ENCODE data around the gene SPECC1. TPM values are rescaled to one million over a fixed set of nuclear protein-coding genes. Genes with fewer than 3 reads are reported as not detected.
"Not testable (repeated sequence)": the region's sequence is repeated elsewhere in the genome, so short reads cannot be mapped to it uniquely, and the experiment has no call there.

SPECC1 gene
- total and polyA plus RNA-seq, 10 of the 15 experiments (the other 5 are each of a cell fraction or from before 2014, with no cell fraction given): 6.4 to 40.6 (median 23.9) TPM

GRCh38 chr17:20158580-20158979 lies 149.4 kb downstream of the SPECC1 start (continued):
- no peak for TF ChIP-seq IRF3 (IDR thresholded peaks at IDR 0.05)
- TF ChIP-seq MYB (IDR thresholded peaks at IDR 0.05; ENCODE audit: borderline replicate concordance, low read depth, low read length): no peak
- no peak for TF ChIP-seq MEF2A (IDR thresholded peaks at IDR 0.05; ENCODE audit: insufficient read depth, low read depth, low read length)
- no peak for TF ChIP-seq POU2F2 (IDR thresholded peaks at IDR 0.05; ENCODE audit: borderline replicate concordance, low read depth, low read length)
- no peak for TF ChIP-seq CBX5 (IDR thresholded peaks at IDR 0.05; ENCODE audit: low read depth)

- Histone ChIP-seq H2AFZ (ENCODE audit: control insufficient read depth, low read depth, low read length) (no peak overlapping the region), H3K27me3 (replicated peaks in 1 of 2; ENCODE audit: control insufficient read depth in 2 of 2, insufficient read depth in 2 of 2, low read length in 1 of 2) (no peaks in the 10 kb centered on the region), H3K9me3 (replicated peaks; ENCODE audit: control insufficient read depth, insufficient read depth, low read length) (no peaks in the 10 kb centered on the region), H4K20me1 (ENCODE audit: control insufficient read depth, insufficient read depth) (no peaks in the 10 kb centered on the region; the same call in 1 of the 2 replicates), H3K4me1 (ENCODE audit: control insufficient read depth, insufficient read depth, low read length) (peaks cover 6% of the 10 kb centered on the region), H3K9ac (ENCODE audit: control insufficient read depth, insufficient read depth, low read length) (no peak overlapping the region), H3K27ac (ENCODE audit: control insufficient read depth, insufficient read depth) (no peak overlapping the region), H3K4me2 (ENCODE audit: control insufficient read depth, insufficient read depth) (no peak overlapping the region), H3K4me3 (no peak overlapping the region), H3K79me2 (ENCODE audit: control insufficient read depth, insufficient read depth, low read length) (peaks cover 11% of the 10 kb centered on the region), H3K36me3 (ENCODE audit: control insufficient read depth in 2 of 2, insufficient read depth in 2 of 2, low read length in 1 of 2) (no peaks in the 10 kb centered on the region)
- no peak for ATAC-seq
- TF ChIP-seq NR2C1 (IDR thresholded peaks at IDR 0.05): no peak
- TF ChIP-seq NFXL1 (IDR thresholded peaks at IDR 0.05; ENCODE audit: borderline replicate concordance): no peak
- TF ChIP-seq RB1 (IDR thresholded peaks at IDR 0.05; ENCODE audit: borderline replicate concordance): no peak
- no peak for TF ChIP-seq ZBED1 (IDR thresholded peaks at IDR 0.05; ENCODE audit: borderline replicate concordance)
- no peak for TF ChIP-seq USF1 (IDR thresholded peaks at IDR 0.05; ENCODE audit: borderline replicate concordance, extremely low read length, insufficient read depth, low read depth, low read length)
- TF ChIP-seq CHD4 (IDR thresholded peaks at IDR 0.05): no peak
- TF ChIP-seq ATF3 (IDR thresholded peaks at IDR 0.05; ENCODE audit: borderline replicate concordance, extremely low read depth, low read depth, low read length): no peak
- intact Hi-C loops (cut with micrococcal nuclease; ENCODE audit: unreplicated experiment): no loop called here
- WGBS (ENCODE audit: insufficient coverage, insufficient replicate concordance, low lambda C conversion rate, missing lambda C conversion rate): 96% methylated on average over 4 of the region's 4 CpGs
- SMC1A ChIA-PET (ENCODE audit: uncharacterized antibody, unreplicated experiment): no interaction called here
- no peak for FAIRE-seq
- in situ Hi-C loops (cut with MboI): no loop called here
- DNase-seq (ENCODE audit: low read depth, low spot score): no peak
- POLR2A ChIA-PET: no interaction called here
- CTCF ChIA-PET: interaction anchor here (0.6 kb wide), 1 partner anchor 39 kb away, joined by 3 read pairs; no protein-coding TSS in a partner anchor
- RAD21 ChIA-PET (ENCODE audit: unreplicated experiment): no interaction called here
- BruUV-seq (replicated peaks): no TSS peak
These were observed 150.4 kb downstream of the SPECC1 start for GRCh38 chr17:20159406-20160069.

- SMC1A ChIA-PET (ENCODE audit: uncharacterized antibody, unreplicated experiment); CTCF ChIA-PET; H4K20me1 ChIP-seq (ENCODE audit: control insufficient read depth, insufficient read depth): not testable (repeated sequence)
These were observed 156.4 kb downstream of the SPECC1 start for GRCh38 chr17:20165516-20165915.

More at GRCh38 chr17:20165516-20165915, 156.4 kb downstream of the SPECC1 start:
- H3K9ac ChIP-seq (ENCODE audit: control insufficient read depth, insufficient read depth, low read length); H3K4me1 ChIP-seq (ENCODE audit: control insufficient read depth, insufficient read depth, low read length); POLR2A ChIA-PET; H3K79me2 ChIP-seq (ENCODE audit: control insufficient read depth, insufficient read depth, low read length); H3K36me3 ChIP-seq (ENCODE audit: control insufficient read depth in 2 of 2, insufficient read depth in 2 of 2, low read length in 1 of 2); in situ Hi-C loops (cut with MboI); ATAC-seq; H3K27ac ChIP-seq (ENCODE audit: control insufficient read depth, insufficient read depth); RAD21 ChIA-PET (ENCODE audit: unreplicated experiment); DNase-seq (ENCODE audit: low read depth, low spot score); H2AFZ ChIP-seq (ENCODE audit: control insufficient read depth, low read depth, low read length); intact Hi-C loops (cut with micrococcal nuclease; ENCODE audit: unreplicated experiment); H3K27me3 ChIP-seq (replicated peaks in 1 of 2; ENCODE audit: control insufficient read depth in 2 of 2, insufficient read depth in 2 of 2, low read length in 1 of 2); BruUV-seq (replicated peaks); H3K4me3 ChIP-seq; H3K9me3 ChIP-seq (replicated peaks; ENCODE audit: control insufficient read depth, insufficient read depth, low read length); H3K4me2 ChIP-seq (ENCODE audit: control insufficient read depth, insufficient read depth): not testable (repeated sequence)
- WGBS (ENCODE audit: insufficient coverage, insufficient replicate concordance, low lambda C conversion rate, missing lambda C conversion rate): 44% methylated on average over 4 of the region's 4 CpGs
- peak; percentile 49 for FAIRE-seq
